Measurements from ENCODE around the gene NTN4. TPM values are rescaled to one million over a fixed set of nuclear protein-coding genes. Genes with fewer than 3 reads are reported as not detected.
"Not testable (repeated sequence)": the region's sequence is repeated elsewhere in the genome, so short reads cannot be mapped to it uniquely, and the experiment has no call there.

Gene NTN4
- total and polyA plus RNA-seq, 2 donors: 2.4 to 21.9 TPM

DNA sequence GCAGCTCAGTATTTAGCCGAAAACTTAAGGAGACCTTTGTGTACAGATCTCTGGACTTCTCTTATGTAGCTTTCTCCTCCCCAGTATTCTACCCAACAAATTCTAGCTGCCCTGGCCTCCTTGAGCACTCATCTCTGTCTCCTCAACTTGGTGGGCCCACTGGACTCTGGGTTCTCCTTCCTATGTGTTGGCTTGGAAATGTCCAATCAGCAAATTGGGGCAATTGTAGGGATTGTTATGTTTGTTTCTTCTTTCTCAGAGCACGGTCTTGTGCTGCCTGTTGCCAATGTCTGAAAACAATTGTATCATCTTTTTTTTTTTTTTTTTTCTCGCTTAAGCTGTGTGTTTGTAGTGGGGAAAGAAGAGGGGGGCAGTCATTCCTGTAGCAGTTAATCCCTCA lies 30.2 kb downstream of the NTN4 start:
- Histone ChIP-seq H3K9me3 (ENCODE audit: control insufficient read depth in 2 of 2, insufficient read depth in 1 of 2, low read length in 1 of 2) (no peaks in the 10 kb centered on the region), H3K27me3 (ENCODE audit: control insufficient read depth in 2 of 2, insufficient read depth in 1 of 2, low read length in 1 of 2) (no peaks in the 10 kb centered on the region), H3K36me3 (ENCODE audit: control insufficient read depth in 2 of 2, insufficient read depth in 2 of 2, low read length in 1 of 2) (no peaks in the 10 kb centered on the region), H3K4me1 (ENCODE audit: control insufficient read depth in 2 of 2, insufficient read depth in 2 of 2, low read length in 2 of 2) (no peaks in the 10 kb centered on the region), H3K27ac (ENCODE audit: low read depth in 1 of 2, low read length in 1 of 2) (no peak overlapping the region), H3K4me3 (ENCODE audit: low read length in 2 of 2) (no peak overlapping the region)
- no peak for DNase-seq (ENCODE audit: low read depth in 6 of 9, low spot score in 9 of 9)
- 88% methylated on average over 3 of the region's 3 CpGs for WGBS

- Histone ChIP-seq H3K9me3 (ENCODE audit: control insufficient read depth in 2 of 2, insufficient read depth in 1 of 2, low read length in 1 of 2) (no peaks in the 10 kb centered on the region), H3K4me3 (ENCODE audit: low read length in 2 of 2) (no peak overlapping the region), H3K27me3 (ENCODE audit: control insufficient read depth in 2 of 2, insufficient read depth in 1 of 2, low read length in 1 of 2) (no peaks in the 10 kb centered on the region), H3K27ac (ENCODE audit: low read depth in 1 of 2, low read length in 1 of 2) (no peak overlapping the region), H3K4me1 (ENCODE audit: control insufficient read depth in 2 of 2, insufficient read depth in 2 of 2, low read length in 2 of 2) (no peaks in the 10 kb centered on the region), H3K36me3 (ENCODE audit: control insufficient read depth in 2 of 2, insufficient read depth in 2 of 2, low read length in 1 of 2) (no peaks in the 10 kb centered on the region)
- 46% methylated on average over 1 of the region's 1 CpG for WGBS
- DNase-seq (ENCODE audit: low read depth in 6 of 9, low spot score in 9 of 9): no peak
Observed at GRCh38 chr12:95759718-95760117, 30.8 kb downstream of the NTN4 start.

- Histone ChIP-seq H3K4me1 (ENCODE audit: control insufficient read depth in 2 of 2, insufficient read depth in 2 of 2, low read length in 2 of 2) (no peaks in the 10 kb centered on the region), H3K4me3 (ENCODE audit: low read length in 2 of 2) (no peak overlapping the region), H3K27me3 (ENCODE audit: control insufficient read depth in 2 of 2, insufficient read depth in 1 of 2, low read length in 1 of 2) (no peaks in the 10 kb centered on the region), H3K27ac (ENCODE audit: low read depth in 1 of 2, low read length in 1 of 2) (no peak overlapping the region), H3K9me3 (ENCODE audit: control insufficient read depth in 2 of 2, insufficient read depth in 1 of 2, low read length in 1 of 2) (no peaks in the 10 kb centered on the region), H3K36me3 (ENCODE audit: control insufficient read depth in 2 of 2, insufficient read depth in 2 of 2, low read length in 1 of 2) (no peaks in the 10 kb centered on the region)
- DNase-seq (ENCODE audit: low read depth in 6 of 9, low spot score in 9 of 9): no peak
- whole genome bisulfite sequencing: 98% methylated on average over 3 of the region's 3 CpGs
Observed at GRCh38 chr12:95759039-95759438, 31.5 kb downstream of the NTN4 start.

DNA sequence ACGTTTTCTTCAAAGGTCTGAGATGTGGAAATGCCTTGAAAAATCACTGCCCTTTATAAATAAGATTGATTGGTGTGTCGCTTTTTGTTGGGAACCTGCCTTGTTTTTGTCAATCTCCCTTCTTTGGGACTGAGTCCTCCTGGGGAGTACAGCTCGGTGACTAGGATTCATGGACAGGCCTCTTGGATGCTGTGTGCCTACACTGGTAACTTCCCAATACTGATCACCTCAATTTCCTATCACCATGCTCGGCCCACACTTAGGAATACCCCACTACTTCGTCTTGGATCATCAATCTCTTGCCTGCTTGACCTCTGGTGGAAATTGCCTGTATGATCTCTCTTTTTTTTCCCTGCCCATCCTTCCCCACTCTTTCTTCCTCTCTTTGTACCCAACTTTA lies 34.2 kb downstream of the NTN4 start:
- 86% methylated on average over 5 of the region's 5 CpGs for WGBS
- no peak overlapping the region for H3K4me3 ChIP-seq (ENCODE audit: low read length in 2 of 2)
- no peak for DNase-seq (ENCODE audit: low read depth in 6 of 9, low spot score in 9 of 9)
- no peaks in the 10 kb centered on the region for H3K9me3 ChIP-seq (ENCODE audit: control insufficient read depth in 2 of 2, insufficient read depth in 1 of 2, low read length in 1 of 2)
- H3K4me1 ChIP-seq (ENCODE audit: control insufficient read depth in 2 of 2, insufficient read depth in 2 of 2, low read length in 2 of 2): no peaks in the 10 kb centered on the region
- no peaks in the 10 kb centered on the region for H3K27me3 ChIP-seq (ENCODE audit: control insufficient read depth in 2 of 2, insufficient read depth in 1 of 2, low read length in 1 of 2)
- H3K27ac ChIP-seq (ENCODE audit: low read depth in 1 of 2, low read length in 1 of 2): no peak overlapping the region
- no peaks in the 10 kb centered on the region for H3K36me3 ChIP-seq (ENCODE audit: control insufficient read depth in 2 of 2, insufficient read depth in 2 of 2, low read length in 1 of 2)

DNA sequence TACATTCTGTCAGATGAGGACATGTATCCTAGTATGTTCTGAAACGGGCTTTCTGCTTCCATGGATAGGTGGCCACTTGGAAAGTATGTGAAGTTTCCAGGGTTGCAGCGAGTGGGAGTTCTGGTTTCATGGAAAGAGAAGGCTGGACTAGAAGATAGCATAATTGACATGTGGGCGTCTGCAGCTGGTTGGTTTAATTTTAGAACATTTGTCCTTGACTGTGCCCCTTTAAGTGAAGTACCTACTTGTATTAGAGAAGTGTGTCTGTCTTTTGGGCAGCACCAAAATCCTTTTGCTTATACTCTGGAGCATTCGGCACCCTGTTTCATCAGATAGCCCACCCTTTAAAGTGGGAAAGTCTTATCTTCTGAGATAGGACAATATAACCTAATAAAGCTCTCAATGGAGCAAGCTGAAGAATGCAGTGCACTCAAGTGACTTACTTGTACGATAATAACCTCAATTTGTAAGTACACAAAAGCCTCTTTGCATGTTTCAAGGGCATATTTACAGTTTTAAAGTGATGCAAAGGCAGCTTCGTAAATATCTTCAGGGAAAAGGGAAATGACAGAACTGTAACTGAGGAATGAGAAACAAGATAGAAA lies 35.2 kb downstream of the NTN4 start:
- no peaks in the 10 kb centered on the region for H3K27me3 ChIP-seq (ENCODE audit: control insufficient read depth in 2 of 2, insufficient read depth in 1 of 2, low read length in 1 of 2)
- H3K36me3 ChIP-seq (ENCODE audit: control insufficient read depth in 2 of 2, insufficient read depth in 2 of 2, low read length in 1 of 2): no peaks in the 10 kb centered on the region
- H3K27ac ChIP-seq (ENCODE audit: low read depth in 1 of 2, low read length in 1 of 2): no peak overlapping the region
- no peaks in the 10 kb centered on the region for H3K9me3 ChIP-seq (ENCODE audit: control insufficient read depth in 2 of 2, insufficient read depth in 1 of 2, low read length in 1 of 2)
- WGBS: 83% methylated on average over 6 of the region's 6 CpGs
- no peak overlapping the region for H3K4me3 ChIP-seq (ENCODE audit: low read length in 2 of 2)
- DNase-seq (ENCODE audit: low read depth in 6 of 9, low spot score in 9 of 9): no peak
- no peaks in the 10 kb centered on the region for H3K4me1 ChIP-seq (ENCODE audit: control insufficient read depth in 2 of 2, insufficient read depth in 2 of 2, low read length in 2 of 2)

- H3K36me3 ChIP-seq (ENCODE audit: control insufficient read depth in 2 of 2, insufficient read depth in 2 of 2, low read length in 1 of 2); H3K4me1 ChIP-seq (ENCODE audit: control insufficient read depth in 2 of 2, insufficient read depth in 2 of 2, low read length in 2 of 2); DNase-seq (ENCODE audit: low read depth in 6 of 9, low spot score in 9 of 9); H3K4me3 ChIP-seq (ENCODE audit: low read length in 2 of 2); H3K9me3 ChIP-seq (ENCODE audit: control insufficient read depth in 2 of 2, insufficient read depth in 1 of 2, low read length in 1 of 2); H3K27me3 ChIP-seq (ENCODE audit: control insufficient read depth in 2 of 2, insufficient read depth in 1 of 2, low read length in 1 of 2); H3K27ac ChIP-seq (ENCODE audit: low read depth in 1 of 2, low read length in 1 of 2): not testable (repeated sequence)
- WGBS: 93% methylated on average over 8 of the region's 8 CpGs
Observed at GRCh38 chr12:95746062-95746461, 44.5 kb downstream of the NTN4 start.

GRCh38 chr12:95742586-95742985 lies 48.0 kb downstream of the NTN4 start:
- H3K27ac ChIP-seq (ENCODE audit: low read depth in 1 of 2, low read length in 1 of 2): no peak overlapping the region
- 97% methylated on average over 4 of the region's 4 CpGs for WGBS
- no peaks in the 10 kb centered on the region for H3K9me3 ChIP-seq (ENCODE audit: control insufficient read depth in 2 of 2, insufficient read depth in 1 of 2, low read length in 1 of 2)

DNA sequence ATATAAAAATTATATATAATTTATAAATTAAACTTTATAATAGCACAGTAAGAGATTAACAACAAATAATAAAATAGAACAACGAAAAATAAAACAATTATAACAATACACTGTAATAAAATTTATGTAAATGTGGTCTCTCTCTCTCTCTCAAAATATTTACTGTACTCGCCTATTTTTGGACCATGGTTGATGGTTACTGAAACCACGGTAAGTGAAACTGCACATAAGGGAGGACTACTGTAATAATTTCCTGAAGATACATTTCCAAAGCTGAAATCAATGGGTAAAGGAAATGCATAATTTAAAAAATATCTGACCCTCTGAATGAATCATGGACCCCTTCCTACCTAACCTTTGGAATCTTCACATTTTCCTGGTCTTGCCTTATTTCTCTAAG lies 48.9 kb downstream of the NTN4 start:
- H3K27ac ChIP-seq (ENCODE audit: low read depth in 1 of 2, low read length in 1 of 2): no peak overlapping the region
- H3K27me3 ChIP-seq (ENCODE audit: control insufficient read depth in 2 of 2, insufficient read depth in 1 of 2, low read length in 1 of 2): no peaks in the 10 kb centered on the region
- no peak overlapping the region for H3K4me3 ChIP-seq (ENCODE audit: low read length in 2 of 2)
- DNase-seq (ENCODE audit: low read depth in 6 of 9, low spot score in 9 of 9): no peak
- H3K36me3 ChIP-seq (ENCODE audit: control insufficient read depth in 2 of 2, insufficient read depth in 2 of 2, low read length in 1 of 2): no peaks in the 10 kb centered on the region
- no peaks in the 10 kb centered on the region for H3K9me3 ChIP-seq (ENCODE audit: control insufficient read depth in 2 of 2, insufficient read depth in 1 of 2, low read length in 1 of 2)
- 85% methylated on average over 3 of the region's 3 CpGs for WGBS
- no peaks in the 10 kb centered on the region for H3K4me1 ChIP-seq (ENCODE audit: control insufficient read depth in 2 of 2, insufficient read depth in 2 of 2, low read length in 2 of 2)

More at GRCh38 chr12:95742586-95742985, 48.0 kb downstream of the NTN4 start:
- no peaks in the 10 kb centered on the region for H3K27me3 ChIP-seq (ENCODE audit: control insufficient read depth in 2 of 2, insufficient read depth in 1 of 2, low read length in 1 of 2)
- no peak for DNase-seq (ENCODE audit: low read depth in 6 of 9, low spot score in 9 of 9)
- no peak overlapping the region for H3K4me3 ChIP-seq (ENCODE audit: low read length in 2 of 2)
- no peaks in the 10 kb centered on the region for H3K36me3 ChIP-seq (ENCODE audit: control insufficient read depth in 2 of 2, insufficient read depth in 2 of 2, low read length in 1 of 2)
- no peaks in the 10 kb centered on the region for H3K4me1 ChIP-seq (ENCODE audit: control insufficient read depth in 2 of 2, insufficient read depth in 2 of 2, low read length in 2 of 2)

GRCh38 chr12:95740751-95741150 lies 49.8 kb downstream of the NTN4 start:
- no peak overlapping the region for H3K27ac ChIP-seq (ENCODE audit: low read depth in 1 of 2, low read length in 1 of 2)
- H3K36me3 ChIP-seq (ENCODE audit: control insufficient read depth in 2 of 2, insufficient read depth in 2 of 2, low read length in 1 of 2): no peaks in the 10 kb centered on the region
- 95% methylated on average over 1 of the region's 1 CpG for WGBS
- DNase-seq (ENCODE audit: low read depth in 6 of 9, low spot score in 9 of 9): peak in 1 of 9 donors; percentile 29
- H3K9me3 ChIP-seq (ENCODE audit: control insufficient read depth in 2 of 2, insufficient read depth in 1 of 2, low read length in 1 of 2): no peaks in the 10 kb centered on the region
- H3K27me3 ChIP-seq (ENCODE audit: control insufficient read depth in 2 of 2, insufficient read depth in 1 of 2, low read length in 1 of 2): no peaks in the 10 kb centered on the region
- no peaks in the 10 kb centered on the region for H3K4me1 ChIP-seq (ENCODE audit: control insufficient read depth in 2 of 2, insufficient read depth in 2 of 2, low read length in 2 of 2)
- H3K4me3 ChIP-seq (ENCODE audit: low read length in 2 of 2): no peak overlapping the region
